ENCODE measurements around the gene HLA-E.
"Not testable (repeated sequence)": the region's sequence is repeated elsewhere in the genome, so short reads cannot be mapped to it uniquely, and the experiment has no call there.

Gene HLA-E

DNA sequence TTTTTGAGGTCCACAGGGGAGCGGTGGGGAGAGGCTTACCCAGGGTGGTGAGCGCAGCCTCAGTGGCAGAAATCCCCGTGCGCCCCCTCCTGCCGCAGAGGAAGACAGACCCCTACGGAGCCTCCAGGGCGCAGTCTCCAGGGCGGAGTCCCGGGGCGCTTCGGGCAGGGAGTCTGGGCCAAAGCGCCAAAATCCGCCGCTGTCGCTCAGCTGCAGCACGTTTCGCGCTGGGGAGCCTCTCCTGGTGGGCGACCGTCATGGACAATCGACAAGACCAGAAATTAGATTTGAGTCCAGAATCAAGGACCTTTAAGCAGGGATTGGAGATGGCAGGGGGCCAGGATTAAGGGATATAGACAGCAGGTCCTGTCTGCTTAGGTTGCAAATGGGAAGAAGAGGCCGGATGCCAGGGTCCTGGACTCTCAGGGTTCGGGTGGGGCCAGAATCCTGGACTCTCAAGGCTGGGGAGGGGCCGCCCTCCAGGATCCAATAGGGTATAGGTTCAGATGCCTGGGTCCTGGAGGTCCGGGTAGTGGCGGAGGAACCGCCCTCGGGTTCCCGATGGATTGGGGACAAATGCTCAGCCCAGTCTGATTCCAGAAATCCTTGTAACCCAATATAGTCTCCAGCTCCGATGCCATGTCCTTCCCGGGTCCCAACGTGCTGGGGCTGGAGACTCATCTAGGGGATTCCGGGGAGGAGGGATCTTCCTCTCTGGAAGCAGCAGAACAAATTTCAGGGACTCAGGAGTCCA lies 7.9 kb upstream of the HLA-E start:
- no peak for DNase-seq

DNA sequence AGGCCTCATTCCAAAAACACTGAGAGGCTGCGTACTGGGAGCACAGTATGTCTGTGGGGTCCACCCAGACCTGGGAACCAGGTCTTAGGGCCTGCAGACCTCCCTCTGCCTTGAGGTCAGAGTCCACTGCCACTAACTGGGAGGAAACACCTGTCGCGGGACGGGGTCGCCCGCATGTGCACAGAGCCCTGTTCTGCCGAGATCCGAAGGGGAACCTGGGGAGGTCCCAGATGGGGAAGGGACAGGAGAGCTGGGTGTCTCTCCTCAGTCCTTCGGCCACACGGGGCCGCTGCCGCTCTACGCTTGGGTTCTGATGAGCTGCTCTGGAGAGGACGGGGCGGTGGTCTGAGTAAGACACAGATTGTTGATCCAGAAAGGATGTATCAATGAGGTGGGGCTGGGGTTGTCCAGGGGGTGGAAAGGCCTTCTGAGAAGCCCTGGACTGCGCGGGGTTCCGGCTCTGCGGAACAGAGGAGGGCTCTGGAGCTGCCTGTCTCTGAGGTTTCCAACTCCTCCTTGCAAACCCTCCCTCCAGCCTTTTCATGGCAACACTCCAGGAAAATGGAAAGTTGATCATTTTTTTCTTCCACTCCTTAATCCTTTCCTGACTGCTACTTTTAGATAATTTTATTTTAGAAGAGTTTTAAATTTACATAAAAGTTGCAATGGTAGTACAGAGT lies 7.2 kb upstream of the HLA-E start:
- peak; percentile 49 for DNase-seq

DNA sequence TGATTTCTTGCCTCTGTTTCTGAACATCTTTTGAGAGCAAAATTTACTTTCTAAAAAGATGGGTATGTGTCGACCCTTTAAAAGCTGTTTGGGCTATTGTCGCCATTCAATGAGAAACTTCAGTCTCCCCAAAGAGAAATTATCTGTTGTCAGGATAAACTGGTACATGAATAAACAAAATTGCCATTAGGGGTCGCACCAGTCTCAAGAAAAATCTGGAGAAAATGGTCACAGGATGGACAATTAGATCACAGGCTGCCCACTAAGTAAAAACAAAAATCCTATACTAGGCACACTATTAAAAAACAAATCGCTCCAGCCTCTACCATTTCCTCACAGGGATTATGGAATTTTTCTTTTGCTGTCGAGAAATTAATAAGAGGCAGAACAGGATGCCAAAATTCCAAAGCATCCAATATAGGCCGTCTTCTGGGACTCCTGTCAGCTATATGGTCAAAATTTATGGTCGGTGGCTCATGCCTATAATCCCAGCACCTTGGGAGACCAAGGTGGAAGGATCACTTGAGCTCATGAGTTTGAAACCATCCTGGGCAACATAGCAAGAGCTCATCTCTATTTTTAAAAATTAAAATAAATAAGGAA lies 5.5 kb upstream of the HLA-E start:
- DNase-seq, result peak; percentile 51

DNA sequence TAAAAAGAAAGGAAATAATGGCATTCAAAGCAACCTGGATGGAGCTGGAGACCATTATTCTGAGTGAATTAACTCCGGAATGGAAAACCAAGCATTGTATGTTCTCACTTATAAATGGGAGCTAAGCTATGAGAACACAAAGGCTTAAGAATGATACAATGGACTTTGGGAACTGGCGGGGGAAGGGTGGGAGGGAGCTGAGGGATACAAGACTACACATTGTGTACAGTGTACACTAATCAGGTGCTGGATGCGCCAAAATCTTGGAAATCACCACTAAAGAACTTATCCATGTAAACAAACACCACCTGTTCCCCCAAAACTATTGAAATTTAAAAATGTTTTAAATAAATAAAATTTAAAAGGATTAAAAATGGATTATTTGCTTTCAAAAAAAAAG lies 4.1 kb upstream of the HLA-E start:
- DNase-seq, result no peak

DNA sequence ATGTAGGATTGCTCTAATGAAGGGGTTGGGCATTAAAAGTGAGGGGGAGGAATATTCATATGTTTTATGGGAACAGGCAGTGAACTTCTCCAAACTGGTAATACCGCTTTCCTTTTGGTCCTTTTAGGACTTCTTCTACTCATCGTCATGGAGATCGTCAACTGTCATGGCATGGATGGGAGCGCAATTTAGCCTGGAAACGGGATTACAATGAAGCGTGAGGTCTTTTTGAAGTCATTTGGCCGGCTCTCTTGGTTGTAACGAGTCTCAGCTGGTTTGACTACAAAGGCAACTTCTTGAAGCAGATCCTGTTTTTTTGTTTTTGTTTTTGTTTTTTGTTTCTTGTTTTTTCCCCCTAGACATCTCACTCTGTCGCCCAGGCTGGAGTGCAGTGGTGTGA lies 1.4 kb upstream of the HLA-E start:
- no peak for DNase-seq

DNA sequence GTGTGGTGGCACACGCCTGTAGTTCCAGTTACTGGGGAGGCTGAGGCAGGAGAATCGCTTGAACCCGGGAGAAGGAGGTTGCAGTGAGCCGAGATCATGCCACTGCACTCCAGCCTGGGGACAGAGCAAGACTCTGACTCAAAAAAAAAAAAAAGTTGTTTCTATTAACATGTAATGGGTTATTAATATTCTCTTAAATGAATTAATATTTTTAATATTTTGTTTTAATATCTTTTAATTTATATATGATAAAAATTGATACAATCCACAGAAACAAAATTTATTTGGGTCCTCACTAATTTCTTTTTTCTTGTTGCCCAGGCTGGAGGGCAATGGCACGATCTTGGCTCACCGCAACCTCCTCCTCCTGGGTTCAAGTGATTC lies 620 bp upstream of the HLA-E start:
- not testable (repeated sequence) for DNase-seq

DNA sequence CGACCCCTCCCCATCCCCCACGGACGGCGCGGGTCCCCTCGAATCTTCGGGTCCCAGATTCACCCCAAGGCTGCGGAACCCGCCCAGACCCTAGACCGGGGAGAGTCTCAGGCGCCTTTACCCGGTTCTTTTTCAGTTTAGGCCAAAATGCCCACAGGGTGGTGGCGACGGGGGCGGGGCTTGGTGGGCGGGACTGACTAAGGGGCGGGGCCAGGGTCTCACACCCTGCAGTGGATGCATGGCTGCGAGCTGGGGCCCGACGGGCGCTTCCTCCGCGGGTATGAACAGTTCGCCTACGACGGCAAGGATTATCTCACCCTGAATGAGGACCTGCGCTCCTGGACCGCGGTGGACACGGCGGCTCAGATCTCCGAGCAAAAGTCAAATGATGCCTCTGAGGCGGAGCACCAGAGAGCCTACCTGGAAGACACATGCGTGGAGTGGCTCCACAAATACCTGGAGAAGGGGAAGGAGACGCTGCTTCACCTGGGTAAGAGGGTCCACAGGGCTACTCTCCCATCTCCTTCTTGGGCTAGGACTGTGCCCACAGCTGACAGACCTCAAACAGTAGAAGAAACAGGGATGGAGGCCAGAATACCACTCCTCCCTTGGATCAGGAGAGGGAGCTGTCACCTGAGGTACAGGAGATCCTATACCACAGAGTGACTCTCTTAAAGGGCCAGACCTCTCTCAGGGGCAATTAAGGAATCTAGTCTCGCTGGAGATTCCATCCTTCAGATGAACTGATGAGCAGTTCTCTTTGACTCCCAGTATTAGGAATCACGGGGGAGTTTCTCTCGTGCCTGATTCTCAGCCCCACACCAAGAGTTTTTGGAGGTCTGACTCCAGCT lies 942 bp downstream of the HLA-E start:
- DNase-seq, result peak; percentile 44

DNA sequence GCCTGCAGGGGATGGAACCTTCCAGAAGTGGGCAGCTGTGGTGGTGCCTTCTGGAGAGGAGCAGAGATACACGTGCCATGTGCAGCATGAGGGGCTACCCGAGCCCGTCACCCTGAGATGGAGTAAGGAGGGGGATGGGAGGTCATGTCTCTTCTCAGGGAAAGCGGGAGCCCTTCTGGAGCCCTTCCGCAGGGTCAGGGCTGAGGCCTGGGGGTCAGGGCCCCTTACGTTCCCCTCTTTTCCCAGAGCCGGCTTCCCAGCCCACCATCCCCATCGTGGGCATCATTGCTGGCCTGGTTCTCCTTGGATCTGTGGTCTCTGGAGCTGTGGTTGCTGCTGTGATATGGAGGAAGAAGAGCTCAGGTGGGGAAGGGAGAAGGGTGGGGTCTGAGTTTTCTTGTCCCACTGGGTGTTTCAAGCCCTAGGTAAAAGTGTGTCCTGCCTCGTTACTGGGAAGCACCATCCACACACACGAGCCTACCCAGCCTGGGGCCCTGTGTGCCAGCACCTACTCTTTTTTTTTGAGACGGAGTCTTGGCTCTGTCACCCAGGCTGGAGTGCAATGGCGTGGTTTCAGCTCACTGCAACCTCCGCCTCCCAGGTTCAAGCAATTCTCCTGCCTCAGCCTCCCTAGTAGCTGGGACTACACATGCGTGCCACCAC lies 2.1 kb downstream of the HLA-E start:
- DNase-seq, result not testable (repeated sequence)

DNA sequence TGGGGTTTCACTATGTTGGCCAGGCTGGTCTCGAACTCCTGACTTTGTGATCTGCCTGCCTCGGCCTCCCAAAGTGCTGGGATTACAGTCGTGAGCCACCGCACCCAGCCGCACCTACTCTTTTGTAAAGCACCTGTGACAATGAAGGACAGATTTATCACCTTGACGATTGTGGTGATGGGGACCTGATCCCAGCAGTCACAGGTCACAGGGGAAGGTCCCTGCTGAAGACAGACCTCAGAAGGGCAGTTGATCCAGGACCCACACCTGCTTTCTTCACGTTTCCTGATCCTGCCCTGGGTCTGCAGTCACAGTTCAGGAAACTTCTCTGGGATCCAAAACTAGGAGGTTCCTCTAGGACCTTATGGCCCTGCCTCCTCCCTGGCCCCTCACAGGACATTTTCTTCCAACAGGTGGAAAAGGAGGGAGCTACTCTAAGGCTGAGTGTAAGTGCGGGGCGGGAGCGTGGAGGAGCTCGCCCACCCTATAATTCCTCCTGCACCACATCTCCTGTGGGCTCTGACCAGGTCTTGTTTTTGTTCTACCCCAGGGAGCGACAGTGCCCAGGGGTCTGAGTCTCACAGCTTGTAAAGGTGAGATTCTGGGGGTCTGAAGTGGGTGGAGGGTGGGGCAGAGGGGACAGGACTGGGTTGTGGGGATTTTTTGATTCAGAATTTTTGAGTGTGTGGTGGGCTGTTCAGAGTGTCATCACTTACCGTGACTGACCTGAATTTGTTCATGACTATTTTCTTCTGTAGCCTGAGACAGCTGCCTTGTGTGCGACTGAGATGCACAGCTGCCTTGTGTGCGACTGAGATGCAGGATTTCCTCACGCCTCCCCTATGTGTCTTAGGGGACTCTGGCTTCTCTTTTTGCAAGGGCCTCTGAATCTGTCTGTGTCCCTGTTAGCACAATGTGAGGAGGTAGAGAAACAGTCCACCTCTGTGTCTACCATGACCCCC lies 3.0 kb downstream of the HLA-E start:
- no peak for DNase-seq

DNA sequence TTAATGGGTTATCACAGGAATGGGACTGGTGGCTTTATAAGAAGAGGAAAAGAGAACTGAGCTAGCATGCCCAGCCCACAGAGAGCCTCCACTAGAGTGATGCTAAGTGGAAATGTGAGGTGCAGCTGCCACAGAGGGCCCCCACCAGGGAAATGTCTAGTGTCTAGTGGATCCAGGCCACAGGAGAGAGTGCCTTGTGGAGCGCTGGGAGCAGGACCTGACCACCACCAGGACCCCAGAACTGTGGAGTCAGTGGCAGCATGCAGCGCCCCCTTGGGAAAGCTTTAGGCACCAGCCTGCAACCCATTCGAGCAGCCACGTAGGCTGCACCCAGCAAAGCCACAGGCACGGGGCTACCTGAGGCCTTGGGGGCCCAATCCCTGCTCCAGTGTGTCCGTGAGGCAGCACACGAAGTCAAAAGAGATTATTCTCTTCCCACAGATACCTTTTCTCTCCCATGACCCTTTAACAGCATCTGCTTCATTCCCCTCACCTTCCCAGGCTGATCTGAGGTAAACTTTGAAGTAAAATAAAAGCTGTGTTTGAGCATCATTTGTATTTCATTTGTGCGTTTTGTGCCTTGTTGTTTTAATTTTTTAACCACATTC lies 4.4 kb downstream of the HLA-E start:
- no peak for DNase-seq

DNA sequence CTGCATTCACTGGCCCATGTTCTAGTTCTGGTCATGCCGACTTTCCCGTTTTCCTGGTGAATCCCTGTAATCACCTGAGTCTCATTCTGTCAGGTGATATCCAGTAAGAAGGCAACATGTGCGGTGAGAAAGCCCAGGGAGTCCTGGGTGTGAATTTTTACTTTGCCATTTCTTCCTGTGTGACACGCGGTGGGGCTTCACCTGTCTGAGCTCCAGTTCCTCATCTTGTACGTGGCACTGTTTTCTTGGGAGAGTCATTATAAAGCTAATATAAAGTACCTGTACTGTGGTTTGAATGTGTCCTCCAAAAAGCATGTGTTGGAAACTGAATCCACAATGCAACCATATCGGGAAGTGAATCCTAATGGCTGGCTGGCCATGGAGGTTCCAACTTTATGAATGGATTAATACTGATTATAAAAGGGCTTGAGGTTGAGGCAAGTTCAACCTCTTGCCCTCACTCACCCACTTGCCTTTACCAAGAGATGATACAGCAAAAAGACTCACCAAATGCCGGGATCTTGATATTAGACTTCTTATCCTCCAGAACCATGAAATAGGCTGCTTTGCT lies 5.1 kb downstream of the HLA-E start:
- no peak for DNase-seq

DNA sequence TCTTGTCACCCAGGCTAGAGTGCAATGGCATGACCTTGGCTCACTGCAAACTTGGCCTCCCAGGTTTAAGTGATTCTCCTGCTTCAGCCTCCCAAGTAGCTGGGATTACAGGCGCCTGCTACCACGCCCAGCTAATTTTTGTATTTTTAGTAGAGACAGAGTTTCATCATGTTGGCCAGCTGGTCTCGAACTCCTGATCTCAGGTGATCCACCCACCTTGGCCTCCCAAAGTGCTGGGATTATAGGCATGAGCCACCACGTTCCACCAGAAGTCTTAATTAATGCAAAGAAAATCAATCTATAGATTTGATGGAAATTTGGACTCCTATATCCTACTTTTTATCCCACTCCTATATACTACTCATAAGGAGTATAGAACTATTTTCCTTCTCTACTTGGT lies 5.8 kb downstream of the HLA-E start:
- DNase-seq, result not testable (repeated sequence)

DNA sequence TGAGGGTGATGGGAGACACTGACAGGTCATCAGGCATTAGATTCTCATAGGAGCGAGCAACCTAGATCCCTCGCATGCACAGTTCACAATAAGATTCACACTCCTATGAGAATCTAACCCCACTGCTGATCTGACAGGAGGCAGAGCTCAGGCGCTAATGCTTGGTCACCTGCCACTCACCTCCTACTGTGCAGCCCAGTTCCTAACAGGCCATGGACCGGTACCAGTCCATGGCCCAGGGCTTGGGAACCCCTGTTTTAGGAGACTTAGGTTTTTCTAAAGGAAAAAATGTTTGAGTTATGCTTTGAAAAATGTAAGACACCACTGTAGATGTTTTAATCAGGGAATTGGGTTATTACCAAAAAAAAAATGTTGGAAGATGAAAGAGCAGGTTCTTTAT lies 6.7 kb downstream of the HLA-E start:
- DNase-seq, result no peak

DNA sequence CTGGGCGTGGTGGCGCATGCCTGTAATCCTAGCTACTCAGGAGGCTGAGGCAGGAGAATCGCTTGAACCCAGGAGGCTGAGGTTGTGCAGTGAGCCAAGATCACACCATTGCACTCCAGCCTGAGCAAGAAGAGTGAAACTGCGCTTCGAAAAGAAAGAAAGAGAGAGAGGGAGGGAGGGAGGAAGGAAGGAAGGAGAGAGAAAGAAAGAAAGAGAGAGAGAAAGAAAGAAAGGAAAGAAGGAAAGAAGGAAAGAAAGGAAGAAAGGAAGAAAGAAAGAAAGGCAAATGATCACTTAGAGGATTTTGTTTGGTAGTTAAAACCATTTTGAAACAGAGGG lies 7.9 kb downstream of the HLA-E start:
- DNase-seq, result not testable (repeated sequence)

DNA sequence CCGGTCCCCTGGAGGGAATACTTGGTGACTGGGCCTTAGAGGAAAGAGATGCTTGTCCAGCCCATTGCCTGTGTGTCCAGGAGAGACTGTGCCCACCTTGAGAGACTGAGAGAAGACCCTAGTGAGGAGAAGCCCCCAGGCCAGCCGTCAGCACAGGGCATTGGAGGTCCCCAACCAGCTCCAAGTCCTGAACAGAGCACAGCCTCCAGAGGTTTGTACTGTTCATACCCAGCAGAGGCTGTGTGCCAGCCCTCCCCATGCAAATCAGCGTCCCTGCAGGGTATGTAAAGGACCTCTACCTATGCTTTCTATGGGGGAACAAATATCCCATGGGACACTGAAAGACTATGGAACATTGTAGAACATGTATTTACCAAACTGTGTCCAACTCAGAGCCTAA lies 8.4 kb downstream of the HLA-E start:
- DNase-seq, result no peak

DNA sequence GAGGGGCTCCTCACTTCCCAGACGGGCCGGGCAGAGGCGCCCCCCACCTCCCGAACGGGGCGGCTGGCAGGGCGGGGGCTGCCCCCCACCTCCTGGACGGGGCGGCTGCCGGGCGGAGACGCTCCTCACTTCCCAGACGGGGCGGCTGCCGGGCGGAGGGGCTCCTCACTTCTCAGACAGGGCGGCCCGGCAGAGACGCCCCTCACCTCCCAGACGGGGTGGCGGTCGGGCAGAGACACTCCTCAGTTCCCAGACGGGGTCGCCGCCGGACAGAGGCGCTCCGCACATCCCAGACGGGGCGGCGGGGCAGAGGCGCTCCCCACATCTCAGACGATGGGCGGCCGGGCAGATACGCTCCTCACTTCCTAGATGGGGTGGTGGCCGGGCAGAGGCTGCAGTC lies 9.4 kb downstream of the HLA-E start:
- DNase-seq, result not testable (repeated sequence)

DNA sequence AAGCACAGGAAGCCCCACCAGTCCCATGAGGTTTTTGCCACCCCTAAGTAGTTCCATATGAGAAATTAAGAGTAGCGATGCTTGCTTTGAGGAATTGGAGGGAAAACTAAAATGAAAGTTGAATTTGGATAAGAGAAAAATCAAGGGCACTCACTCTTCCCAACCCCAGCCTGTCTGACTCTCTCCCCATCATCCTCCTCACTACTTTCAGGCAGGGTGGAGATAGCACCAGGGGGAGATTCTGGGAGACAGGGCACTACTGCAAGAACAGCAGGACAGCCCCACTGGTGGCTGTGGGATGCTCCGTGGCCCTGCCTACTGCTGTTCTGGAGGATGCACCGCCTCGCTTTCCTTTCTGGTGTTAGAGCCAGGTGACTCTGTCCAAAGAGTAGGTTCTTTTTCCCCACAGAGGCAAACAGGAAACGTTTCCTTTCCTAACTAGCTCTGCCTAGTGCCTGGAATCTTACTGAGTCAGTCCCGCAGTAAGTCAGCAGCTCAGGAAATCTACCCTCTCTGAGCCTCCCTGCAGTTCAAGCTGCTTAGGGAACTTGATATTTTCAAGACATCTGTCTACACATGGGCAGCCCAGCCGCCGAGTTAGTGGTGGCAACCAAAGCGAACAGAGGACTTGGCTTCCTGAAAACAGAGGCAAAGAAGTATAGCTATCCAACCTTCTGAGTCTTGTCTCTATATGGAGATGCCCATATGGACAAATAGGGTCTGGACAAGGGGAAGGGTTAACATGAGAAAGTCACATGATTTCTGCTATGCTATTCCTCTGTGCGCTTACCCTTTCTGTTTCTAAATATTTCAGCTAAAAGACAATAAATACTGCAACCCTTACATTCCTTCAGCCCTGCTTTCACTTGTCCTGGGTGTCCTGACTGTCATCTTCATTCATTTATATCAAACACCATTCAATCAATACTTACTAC lies 11.4 kb downstream of the HLA-E start:
- no peak for DNase-seq

DNA sequence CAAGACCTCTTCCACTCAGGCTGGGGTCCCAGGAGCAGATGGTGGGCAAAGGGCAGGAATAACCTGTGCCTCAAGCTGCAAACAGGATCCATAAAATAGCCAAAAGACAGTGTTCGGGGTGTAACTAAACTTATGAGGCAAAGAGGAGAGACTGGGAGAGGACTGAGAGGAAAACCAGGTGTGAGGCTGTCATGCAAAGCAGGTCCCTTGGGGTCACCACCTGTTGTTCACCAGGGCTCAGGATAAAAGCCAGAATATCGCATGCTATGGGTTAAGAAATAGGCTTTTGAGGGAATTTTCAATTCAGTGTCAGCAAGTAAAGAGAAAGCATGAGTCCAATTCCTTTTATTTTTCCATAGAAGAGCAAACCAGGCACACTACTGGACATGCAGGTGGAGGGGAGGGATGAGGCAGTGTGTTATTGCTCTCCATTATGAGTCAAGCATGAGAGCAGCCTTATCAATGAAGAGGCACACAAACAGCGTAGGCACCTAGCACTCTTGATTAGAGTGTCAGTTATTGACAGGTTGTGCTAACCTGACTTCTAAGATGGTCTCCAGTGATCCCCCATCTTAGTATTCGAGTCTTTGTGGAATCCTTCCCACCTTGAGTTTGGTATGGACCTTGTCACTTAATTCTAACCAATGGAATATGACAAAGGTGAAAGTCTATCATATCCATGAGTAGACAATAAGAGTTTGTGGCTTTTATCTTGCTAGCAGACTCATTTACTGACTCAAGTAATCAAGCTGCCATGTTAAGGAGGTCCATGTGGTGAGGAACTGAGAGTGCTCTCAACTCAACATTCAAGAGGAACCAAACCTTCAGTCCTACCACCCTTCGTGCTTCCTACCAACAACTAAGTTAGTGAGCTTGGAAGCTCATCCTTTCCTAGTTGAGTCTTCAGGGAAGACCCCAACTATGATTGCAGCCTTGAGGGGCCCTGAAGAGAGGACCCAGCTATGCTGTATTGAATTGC lies 18.8 kb downstream of the HLA-E start:
- no peak for DNase-seq
